HG03039 (cell line): ENCODE results near the gene BEX1.
"Not testable (repeated sequence)": the region's sequence is repeated elsewhere in the genome, so short reads cannot be mapped to it uniquely, and the experiment has no call there.

Source experiments
- ATAC-seq: cut with Tn5 transposase; IDR thresholded peaks from one replicate; pipeline ENCODE4 v1.9.1; 2021; ENCODE audit warnings: mild to moderate bottlenecking, moderate library complexity; ENCODE audit not compliant: unreplicated experiment

The BEX1 gene

DNA sequence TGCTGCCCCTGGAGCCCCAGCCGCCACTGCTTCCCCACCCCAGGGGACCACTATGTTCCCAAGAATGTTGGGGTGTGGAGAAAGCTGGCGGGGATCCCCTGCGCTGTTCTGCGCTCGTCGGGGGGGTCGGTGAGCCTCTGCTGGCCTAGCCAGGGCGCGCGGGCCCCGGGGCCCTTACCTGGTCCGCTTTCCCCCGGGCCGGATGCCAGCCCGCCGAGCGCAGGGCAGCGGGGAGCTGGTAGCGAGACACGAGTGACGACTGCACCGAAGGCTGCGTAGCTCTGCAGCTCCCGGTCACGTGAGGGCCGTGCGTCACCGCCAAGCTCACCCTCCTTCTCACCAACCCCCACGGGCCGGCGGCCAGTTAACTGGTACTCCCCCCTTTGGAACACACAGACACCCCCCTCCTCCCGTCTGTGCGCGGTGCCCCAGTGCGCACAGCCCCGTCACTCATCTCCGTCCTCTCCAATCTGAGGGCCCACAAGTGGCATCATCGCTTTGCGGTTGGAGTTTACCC lies at the start of gene BEX1:
BEX1 (minus strand) TSS at position 254 of the 517 bp plus-strand sequence. CDS start 897 bp downstream, outside the sequence.
- no peak for ATAC-seq

DNA sequence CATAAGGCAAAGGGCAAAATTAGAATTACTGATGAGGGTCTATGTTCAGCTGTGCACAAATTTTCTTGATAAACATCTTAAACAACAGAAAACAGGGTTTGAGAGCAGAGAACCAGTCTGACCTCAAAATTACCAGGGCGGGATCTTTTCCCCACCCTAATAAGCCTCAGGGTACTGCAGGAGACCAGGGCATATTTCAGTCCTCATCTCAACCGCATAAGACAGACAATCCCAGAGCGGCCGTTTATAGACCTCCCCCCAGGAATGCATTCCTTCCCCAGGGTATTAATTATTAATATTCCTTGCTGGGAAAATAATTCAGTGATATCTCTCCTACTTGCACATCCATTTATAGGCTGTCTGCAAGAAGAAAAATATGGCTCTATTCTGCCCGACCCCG lies 45.5 kb upstream of the BEX1 start:
- not testable (repeated sequence) for ATAC-seq

DNA sequence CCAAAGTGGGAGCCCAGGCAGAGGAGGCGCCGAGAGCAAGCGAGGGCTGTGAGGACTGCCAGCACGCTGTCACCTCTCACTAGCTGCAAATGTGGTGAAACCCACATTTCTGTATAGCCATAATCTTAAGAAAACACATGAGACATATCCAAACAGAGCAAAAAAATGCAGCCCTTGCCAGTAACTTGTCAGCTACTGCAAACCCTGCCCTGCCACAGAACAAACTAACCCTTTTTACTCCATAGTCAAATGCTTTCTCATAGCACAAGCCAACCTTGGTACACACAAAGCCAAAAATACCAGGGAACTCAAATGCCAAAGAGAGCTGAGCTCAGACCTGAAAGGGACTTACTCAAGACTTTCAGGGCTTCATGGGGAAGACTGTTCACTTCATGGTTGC lies 43.9 kb upstream of the BEX1 start:
- no peak for ATAC-seq

DNA sequence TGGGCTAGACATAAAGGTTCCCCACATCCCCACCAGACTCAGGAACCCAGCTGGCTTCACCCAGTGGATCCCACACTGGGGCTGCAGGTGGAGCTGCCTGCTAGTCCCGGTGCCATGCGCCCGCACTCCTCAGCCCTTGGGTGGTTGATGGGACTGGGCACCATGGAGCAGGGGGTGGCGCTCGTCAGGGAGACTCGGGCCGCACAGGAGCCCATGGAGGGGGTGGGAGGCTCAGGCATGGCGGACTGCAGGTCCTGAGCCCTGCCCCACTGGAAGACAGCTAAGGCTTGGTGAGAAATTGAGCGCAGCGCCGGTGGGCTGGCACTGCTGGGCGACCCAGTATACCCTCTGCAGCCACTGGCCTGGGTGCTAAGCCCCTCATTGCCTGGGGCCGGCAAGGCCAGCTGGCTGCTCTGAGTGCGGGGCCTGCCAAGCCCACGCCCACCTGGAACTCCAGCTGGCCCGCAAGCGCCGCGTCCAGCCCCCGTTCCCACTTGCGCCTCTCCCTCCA lies 43.3 kb upstream of the BEX1 start:
- ATAC-seq, result not testable (repeated sequence)

DNA sequence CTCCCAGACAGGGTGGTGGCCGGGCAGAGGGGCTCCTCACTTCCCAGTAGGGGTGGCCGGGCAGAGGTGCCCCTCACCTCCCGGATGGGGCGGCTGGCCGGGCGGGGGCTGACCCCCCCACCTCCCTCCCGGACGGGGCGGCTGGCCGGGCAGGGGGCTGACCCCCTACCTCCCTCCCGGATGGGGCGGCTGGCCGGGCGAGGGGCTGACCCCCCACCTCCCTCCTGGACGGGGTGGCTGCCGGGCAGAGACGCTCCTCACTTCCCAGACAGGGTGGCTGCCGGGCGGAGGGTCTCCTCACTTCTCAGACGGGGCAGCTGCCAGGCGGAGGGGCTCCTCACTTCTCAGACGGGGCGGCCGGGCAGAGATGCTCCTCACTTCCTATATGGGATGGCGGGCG lies 40.4 kb upstream of the BEX1 start:
- not testable (repeated sequence) for ATAC-seq

DNA sequence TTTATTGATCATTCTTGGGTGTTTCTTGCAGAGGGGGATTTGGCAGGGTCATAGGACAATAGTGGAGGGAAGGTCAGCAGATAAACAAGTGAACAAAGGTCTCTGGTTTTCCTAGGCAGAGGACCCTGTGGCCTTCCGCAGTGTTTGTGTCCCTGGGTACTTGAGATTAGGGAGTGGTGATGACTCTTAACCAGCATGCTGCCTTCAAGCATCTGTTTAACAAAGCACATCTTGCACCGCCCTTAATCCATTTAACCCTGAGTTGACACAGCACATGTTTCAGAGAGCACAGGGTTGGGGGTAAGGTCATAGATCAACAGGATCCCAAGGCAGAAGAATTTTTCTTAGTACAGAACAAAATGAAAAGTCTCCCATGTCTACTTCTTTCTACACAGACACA lies 39.9 kb upstream of the BEX1 start:
- not testable (repeated sequence) for ATAC-seq

DNA sequence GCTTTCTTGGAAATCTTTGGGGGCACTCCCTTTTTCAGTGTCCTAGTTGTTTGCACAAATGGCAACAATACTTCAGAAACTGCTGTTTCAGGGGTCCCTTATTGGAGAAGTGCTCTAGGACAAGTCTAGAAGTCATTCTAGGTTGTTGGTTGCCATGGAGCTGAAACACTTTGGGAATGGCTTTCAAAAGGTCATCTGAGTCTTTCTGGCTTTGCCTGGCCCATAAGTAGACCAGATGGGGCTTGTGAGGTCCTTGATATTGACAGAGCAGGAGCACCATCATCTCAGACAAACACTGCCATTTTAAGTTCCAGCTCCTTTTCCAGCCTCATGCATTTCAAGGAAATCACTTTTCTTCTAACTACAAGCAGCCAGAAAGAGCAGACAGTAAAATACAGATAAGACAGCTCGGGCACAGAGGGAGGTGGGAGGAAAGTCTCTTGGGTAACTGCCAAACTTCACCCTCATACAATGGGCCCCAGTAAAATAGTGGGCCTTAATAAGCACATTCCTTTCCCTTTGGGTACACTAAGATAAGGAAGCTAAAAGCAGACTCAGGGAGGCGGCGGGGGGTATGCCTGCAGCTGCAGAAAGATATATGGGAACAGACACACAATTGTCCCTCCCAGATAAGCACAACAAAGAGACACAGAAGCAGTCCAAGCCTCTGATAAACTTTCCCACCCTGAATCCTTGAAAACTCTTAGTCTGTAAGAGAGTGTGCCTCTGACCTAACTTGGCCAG lies 37.5 kb upstream of the BEX1 start:
- no peak for ATAC-seq

DNA sequence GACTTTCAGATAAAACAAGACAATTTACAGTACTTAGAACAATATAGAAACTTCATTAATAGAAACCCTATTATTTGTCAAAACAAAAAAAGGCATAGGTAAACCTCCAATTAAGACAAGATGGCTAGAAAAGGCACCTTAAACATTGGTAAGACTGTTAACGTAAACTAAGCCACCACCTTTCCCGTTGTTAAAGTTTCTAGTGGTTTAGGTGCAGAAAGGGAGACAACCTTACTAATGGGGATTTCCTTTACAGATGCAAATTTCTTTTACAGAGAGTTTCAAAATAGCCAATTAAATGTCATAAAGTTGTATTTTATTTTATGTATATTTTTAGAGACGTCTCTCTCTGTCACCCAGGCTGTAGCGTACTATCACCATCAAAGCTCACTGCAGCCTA lies 36.5 kb upstream of the BEX1 start:
- ATAC-seq, result no peak

DNA sequence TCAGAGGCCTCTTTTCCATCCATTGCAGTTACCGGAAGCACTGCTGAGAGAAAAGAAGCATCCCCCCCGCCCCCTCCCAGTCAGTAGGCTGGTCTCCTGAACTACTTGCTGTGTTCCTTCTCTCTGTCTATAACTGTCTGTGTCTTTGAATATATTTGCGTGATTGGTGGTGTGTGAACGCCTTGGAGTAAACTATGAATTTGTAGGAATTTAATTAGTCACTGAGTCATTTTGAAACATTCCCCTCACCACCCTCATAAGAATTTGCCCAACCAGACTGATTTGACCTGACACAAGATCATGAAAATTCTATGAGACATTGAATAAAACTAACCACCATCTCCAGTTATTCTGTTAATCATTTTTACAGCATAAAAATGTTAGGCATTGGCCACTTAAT lies 35.7 kb upstream of the BEX1 start:
- no peak for ATAC-seq

DNA sequence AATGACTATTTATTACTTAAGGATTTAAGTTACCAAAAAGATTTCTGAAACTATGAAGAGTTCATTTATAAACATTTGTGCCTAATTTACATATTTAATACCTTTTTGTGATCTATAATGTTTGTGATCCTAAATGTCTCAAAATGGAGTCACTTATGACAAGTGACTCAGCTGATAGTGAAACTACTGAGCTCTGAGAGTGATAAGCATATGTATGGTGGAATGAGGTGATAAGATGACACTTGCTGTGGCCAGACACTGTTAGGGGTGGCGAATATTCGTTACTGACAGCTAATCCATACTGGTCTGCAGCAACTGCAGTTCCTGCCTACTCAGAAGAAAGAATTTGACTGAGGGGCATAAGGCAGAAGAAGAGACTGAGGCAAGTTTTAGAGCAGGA lies 34.5 kb upstream of the BEX1 start:
- ATAC-seq, result no peak

DNA sequence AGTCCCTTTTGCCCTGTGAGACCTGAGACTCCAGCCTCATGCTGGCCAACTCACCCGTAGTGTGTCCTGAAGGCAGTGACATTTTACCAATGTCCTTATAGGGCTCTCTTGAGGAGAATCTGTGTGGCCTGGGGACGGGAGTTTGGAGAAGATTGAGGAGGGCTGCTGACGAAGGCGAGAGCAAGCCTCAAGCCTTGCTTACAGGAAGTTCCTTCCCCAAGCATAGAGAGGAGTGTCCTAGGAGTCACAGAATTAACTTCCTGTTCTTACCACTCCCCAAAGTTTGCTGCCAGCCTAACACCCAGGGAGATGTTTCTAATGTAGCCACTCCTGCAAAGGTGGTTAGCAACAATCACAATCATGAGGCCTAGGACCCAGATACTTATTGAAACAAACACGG lies 29.0 kb upstream of the BEX1 start, which contains the start of gene NXF3:
NXF3 (minus strand) TSS at position 202 of the 400 bp plus-strand sequence; CDS start at position 82, 120 bp downstream.
- ATAC-seq, result no peak

DNA sequence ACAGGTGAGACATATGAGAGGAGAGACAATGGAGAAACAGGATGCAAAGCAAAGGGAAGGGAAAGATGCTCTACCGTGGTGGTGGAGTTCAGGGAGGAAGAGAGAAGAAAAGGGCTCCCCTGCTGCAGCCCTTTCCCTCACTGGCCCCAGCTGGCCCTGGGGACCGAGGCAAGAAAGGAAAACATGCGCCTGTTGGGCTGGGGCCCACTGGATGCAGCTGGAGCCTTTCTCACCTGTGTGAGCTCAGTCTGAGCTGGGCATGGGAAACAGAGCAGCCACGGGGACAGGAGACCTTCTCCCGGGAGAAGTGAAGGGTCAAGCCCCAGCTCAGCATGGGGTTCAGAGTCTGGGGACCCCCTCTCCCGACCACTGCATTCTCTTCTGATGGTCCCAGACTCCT lies 17.1 kb upstream of the BEX1 start:
- no peak for ATAC-seq

DNA sequence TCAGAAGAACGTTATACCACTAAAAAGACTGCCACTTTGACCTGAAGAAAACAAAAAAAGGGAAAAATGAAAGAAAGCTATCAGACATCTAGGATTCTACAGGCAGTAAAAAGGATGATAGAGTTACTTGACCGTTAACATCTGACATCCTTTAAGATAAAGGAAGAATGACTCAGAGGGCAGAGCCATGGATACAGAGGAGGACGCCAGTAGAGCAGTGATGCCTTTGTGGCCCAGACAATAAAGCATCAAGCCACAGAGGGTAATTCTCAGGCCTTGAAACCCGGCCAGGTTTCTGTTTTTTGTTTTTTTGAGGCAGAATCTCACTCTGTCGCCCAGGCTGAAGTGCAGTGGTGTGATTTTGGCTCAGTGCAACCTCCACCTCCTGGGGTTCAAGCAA lies 9.5 kb upstream of the BEX1 start:
- ATAC-seq, result no peak

DNA sequence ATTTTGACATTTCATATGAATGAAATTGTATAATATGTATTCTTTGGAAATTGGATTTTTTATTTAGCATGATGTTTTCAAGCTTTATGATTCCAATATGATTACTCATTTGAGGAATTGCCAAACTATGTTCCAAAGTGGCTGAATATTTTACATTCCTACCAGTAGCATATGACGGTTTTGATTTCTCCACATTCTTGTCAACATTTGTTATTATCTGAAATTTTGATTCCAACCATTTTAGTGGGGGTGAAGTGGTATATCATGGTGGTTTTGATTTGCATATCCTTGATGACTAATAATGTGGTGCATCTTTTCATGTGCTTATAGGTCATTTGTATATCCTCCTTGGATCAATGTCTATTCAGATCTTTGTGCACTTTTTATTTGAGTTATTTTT lies 2.6 kb upstream of the BEX1 start:
- ATAC-seq, result no peak

DNA sequence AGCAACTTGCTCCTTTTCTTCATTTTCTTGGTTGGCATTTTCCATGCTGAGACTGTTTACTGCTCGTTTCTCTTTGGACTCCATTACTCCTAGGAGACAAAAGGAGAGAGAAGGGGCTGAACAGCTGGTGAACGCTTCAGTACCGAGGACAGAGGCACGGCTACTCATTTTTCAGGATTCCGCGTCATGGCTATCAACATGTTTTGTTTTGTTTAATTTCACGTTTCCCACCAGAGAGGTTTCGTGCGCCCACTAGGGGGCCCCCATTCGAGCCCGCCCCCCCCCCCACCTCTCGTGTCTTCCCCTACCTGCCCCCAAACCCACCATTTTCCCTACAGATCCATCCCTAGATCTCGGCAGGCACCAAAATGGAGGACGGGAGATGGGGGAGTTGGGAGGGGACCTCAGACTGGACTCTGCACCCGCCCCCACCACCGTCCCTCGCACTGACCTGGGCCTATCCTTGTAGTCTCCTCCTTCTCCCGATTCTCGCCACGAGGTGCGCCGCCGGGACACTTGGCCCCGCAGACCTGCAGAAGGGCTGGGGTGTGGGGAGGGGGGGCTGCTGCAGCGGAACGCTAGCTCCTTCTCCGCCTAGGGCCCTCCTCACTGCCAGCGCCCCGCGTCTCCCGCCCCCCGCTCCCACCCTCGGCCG lies 653 bp downstream of the BEX1 start:
- ATAC-seq, result no peak

DNA sequence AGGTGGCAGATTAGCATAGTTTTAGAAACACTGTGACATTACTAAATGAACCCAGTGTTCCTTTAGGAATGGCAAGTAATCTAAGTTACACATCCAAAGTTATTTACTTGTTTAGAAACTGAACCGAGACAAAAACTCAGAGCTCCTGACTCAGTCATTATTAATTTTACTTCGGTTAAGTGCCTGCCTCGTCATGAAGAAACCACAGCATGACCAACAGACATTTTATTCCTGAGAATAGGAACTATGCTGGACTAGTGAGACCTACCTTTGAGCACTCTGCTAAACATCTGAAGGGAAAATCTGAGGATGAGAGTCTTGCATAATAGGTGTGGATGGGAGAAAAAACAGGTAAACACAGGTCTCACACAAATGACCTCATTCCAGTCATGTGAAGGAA lies 2.5 kb downstream of the BEX1 start:
- ATAC-seq, result no peak

DNA sequence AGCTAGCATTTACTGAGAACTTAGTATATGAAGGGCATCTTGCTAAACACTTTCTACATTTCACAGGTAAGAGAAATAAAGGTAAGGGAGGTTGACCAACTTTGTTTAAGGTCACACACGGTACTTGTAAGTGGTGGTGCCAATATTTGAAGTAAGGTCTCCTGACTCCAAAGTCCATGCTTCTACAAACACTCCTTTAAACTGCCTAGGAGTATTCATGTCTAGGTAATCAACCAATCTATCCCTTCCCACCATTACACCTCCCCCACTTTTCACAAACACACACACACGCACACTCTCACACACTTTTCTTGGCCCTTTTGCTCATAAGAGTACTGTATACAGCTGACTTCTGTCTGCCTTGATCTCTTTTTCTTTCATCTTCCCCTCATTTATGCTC lies 7.1 kb downstream of the BEX1 start:
- ATAC-seq, result no peak

DNA sequence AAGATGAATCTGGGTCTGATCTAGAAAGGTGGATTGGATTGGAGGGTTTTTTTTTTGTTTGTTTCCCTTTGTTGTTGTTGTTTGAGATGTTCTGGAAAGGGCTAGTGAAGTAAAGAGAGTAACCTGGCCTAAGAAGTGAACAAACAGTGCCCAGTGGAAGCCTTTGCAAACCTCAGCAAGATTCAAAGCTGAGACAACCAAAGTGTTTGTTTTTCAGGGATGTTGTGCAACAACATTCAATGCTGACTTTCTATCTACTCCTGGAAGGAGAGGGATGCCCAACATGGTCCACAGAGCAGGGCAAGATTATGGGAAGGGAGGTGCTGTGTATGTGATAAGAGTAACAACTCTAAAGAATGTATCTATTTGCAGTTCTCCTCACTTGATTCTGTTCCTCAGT lies 11.3 kb downstream of the BEX1 start:
- ATAC-seq, result no peak

DNA sequence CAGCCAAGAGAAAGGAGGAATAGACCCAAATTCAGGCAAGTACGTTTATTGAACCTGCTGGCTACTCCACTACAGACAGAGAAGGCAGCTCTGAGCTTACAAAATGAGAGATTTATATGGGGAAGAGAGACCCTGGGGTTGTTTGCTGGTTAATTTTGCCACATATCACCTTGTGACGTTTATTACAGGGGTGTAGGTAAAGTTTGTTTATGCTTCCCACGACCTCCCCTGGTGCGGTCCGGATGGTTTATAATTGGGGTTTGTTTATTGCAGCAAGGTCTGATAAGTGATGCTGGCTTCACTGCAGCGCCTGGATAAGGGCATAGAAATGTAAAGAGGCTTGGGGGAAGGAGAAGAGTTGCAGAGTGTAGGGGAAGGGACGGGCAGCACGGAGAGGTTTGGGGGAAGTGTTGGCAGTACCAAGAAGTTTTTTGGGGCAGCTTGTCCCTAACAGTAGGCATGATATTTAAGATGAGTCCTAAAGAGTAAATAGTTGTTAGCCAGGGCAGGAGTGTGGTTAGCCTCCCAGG lies 12.6 kb downstream of the BEX1 start:
- ATAC-seq, result no peak

DNA sequence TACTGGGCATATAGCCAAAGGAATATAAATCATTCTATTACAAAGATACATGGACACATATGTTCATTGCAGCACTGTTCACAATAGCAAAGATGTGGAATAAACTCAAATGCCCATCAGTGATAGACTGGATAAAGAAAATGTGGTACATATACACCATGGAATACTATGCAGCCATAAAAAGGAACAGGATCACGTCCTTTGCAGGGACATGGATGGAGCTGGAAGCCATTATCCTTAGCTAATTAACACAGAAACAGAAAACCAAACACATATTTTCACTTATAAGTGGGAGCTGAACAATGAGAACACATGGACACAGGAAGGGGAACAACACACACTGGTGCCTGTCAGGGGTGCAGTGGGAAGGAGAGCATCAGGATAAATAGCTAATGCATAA lies 30.6 kb downstream of the BEX1 start:
- ATAC-seq, result not testable (repeated sequence)

DNA sequence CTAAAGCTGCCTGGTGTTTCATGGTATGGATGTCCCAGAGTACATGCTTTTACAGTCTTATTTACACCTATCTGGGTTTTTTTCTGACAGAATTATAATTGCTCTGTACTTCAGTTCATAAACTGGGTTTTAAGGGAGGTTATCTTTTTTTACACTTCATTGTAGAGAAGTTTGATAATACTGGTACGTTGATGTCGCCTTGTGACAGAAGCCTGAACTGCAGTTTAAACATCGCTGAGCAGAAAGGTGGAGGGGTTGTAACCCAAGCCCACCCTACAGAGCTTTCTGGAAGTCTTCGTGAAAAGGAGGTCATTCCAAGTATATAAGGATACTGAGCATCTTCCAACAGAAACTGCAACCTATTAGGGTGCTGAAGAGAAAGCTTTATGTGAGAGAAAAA lies 46.4 kb downstream of the BEX1 start:
- no peak for ATAC-seq

DNA sequence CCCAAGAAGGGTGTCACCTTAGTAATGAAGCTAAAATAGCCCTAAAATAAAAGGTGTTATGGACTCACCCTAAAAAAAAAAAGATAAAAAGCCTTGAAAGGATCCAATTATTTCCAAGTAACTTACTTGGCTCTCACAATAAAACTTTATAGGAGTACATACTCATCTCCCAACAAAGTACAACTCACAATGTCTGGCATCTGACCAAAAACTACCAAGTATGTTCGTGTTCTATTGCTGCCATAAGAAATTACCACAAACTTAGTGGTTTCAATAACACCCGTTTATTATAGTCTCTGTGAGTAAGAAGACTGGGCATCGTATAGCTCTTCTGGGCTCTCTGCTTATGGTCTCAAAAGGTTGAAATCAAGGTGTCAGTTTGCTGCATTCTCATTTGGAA lies 51.0 kb downstream of the BEX1 start:
- no peak for ATAC-seq
